Measurements from ENCODE around the gene LCP2.

LCP2 gene

GRCh38 chr5:170301149-170301548 lies 3.6 kb upstream of the LCP2 start:
- intact Hi-C loops (cut with DNase I), result no loop called here
- DNase-seq, result no peak

- peak in 2 of 10 donors; percentile 20 to 85 for DNase-seq
- intact Hi-C loops (cut with DNase I), result no loop called here
Observed at GRCh38 chr5:170300361-170301013, 2.9 kb upstream of the LCP2 start.

GRCh38 chr5:170296935-170297588 lies 515 bp downstream of the LCP2 start:
- DNase-seq, result no peak
- intact Hi-C loops (cut with DNase I), result no loop called here

GRCh38 chr5:170296036-170296934 lies 1.3 kb downstream of the LCP2 start:
- intact Hi-C loops (cut with DNase I), result no loop called here

GRCh38 chr5:170294556-170294955 lies 3.0 kb downstream of the LCP2 start:
- DNase-seq, result no peak
- intact Hi-C loops (cut with DNase I), result no loop called here

More at GRCh38 chr5:170296036-170296934, 1.3 kb downstream of the LCP2 start:
- no peak for DNase-seq

- intact Hi-C loops (cut with DNase I), result no loop called here
- DNase-seq, result no peak
Observed at GRCh38 chr5:170294057-170294456, 3.5 kb downstream of the LCP2 start.

GRCh38 chr5:170293273-170293672 lies 4.3 kb downstream of the LCP2 start:
- peak in 1 of 10 donors; percentile 88 for DNase-seq
- intact Hi-C loops (cut with DNase I), result no loop called here

GRCh38 chr5:170292179-170293104 lies 5.1 kb downstream of the LCP2 start:
- intact Hi-C loops (cut with DNase I), result no loop called here
- no peak for DNase-seq

- no peak for DNase-seq
- intact Hi-C loops (cut with DNase I), result no loop called here
Observed at GRCh38 chr5:170290498-170290897, 7.1 kb downstream of the LCP2 start.

- DNase-seq, result no peak
- intact Hi-C loops (cut with DNase I), result no loop called here
Observed at GRCh38 chr5:170289764-170290163, 7.8 kb downstream of the LCP2 start.

- no peak for DNase-seq
Observed at GRCh38 chr5:170289121-170289520, 8.5 kb downstream of the LCP2 start.

GRCh38 chr5:170288551-170288950 lies 9.0 kb downstream of the LCP2 start:
- intact Hi-C loops (cut with DNase I), result no loop called here
- DNase-seq, result no peak

More at GRCh38 chr5:170289121-170289520, 8.5 kb downstream of the LCP2 start:
- intact Hi-C loops (cut with DNase I), result no loop called here

GRCh38 chr5:170288151-170288550 lies 9.4 kb downstream of the LCP2 start:
- no peak for DNase-seq
- intact Hi-C loops (cut with DNase I), result no loop called here

GRCh38 chr5:170287532-170287931 lies 10.0 kb downstream of the LCP2 start:
- intact Hi-C loops (cut with DNase I), result no loop called here
- no peak for DNase-seq

GRCh38 chr5:170286386-170286925 lies 11.1 kb downstream of the LCP2 start:
- intact Hi-C loops (cut with DNase I), result no loop called here
- DNase-seq, result no peak

GRCh38 chr5:170285181-170285580 lies 12.4 kb downstream of the LCP2 start:
- DNase-seq, result no peak
- intact Hi-C loops (cut with DNase I), result no loop called here

- intact Hi-C loops (cut with DNase I), result no loop called here
Observed at GRCh38 chr5:170284231-170284630, 13.3 kb downstream of the LCP2 start.

GRCh38 chr5:170283296-170283695 lies 14.3 kb downstream of the LCP2 start:
- no peak for DNase-seq
- intact Hi-C loops (cut with DNase I), result no loop called here

More at GRCh38 chr5:170284231-170284630, 13.3 kb downstream of the LCP2 start:
- no peak for DNase-seq

- intact Hi-C loops (cut with DNase I), result no loop called here
- DNase-seq, result no peak
Observed at GRCh38 chr5:170280011-170280493, 17.5 kb downstream of the LCP2 start.

- intact Hi-C loops (cut with DNase I), result no loop called here
- no peak for DNase-seq
Observed at GRCh38 chr5:170279459-170279817, 18.1 kb downstream of the LCP2 start.
